ENCODE results near the gene EI24. TPM values are rescaled to one million over a fixed set of nuclear protein-coding genes. Genes with fewer than 3 reads are reported as not detected.
"Not testable (repeated sequence)": the region's sequence is repeated elsewhere in the genome, so short reads cannot be mapped to it uniquely, and the experiment has no call there.

The EI24 gene
- total and polyA plus RNA-seq, 2 donors from 2014 or later: 63.3 to 69.1 TPM

GRCh38 chr11:125525303-125525702, 44.0 kb upstream of the EI24 start:
- TF ChIP-seq CTCF (IDR thresholded peaks at IDR 0.05; ENCODE audit: borderline replicate concordance, extremely low read depth, insufficient read depth): no peak
- H3K4me1 ChIP-seq (ENCODE audit: control insufficient read depth in 2 of 3, insufficient read depth in 2 of 3, low read depth in 1 of 3, low read length in 3 of 3): no peaks in the 10 kb centered on the region
- no peak overlapping the region for H3K27ac ChIP-seq (ENCODE audit: low read depth in 2 of 2, low read length in 2 of 2)
- H3K9ac ChIP-seq (ENCODE audit: low read length in 3 of 3): no peak overlapping the region
- intact Hi-C loops (cut with DNase I): no loop called here
- no peak overlapping the region for H3K4me3 ChIP-seq (ENCODE audit: low read length in 3 of 3)
- no peak for DNase-seq
- peaks cover 0 to under 1% (median 0%) of the 10 kb centered on the region in 3 donors for H3K9me3 ChIP-seq (ENCODE audit: control insufficient read depth in 2 of 3, insufficient read depth in 1 of 3, low read length in 3 of 3)
- no peaks in the 10 kb centered on the region for H3K36me3 ChIP-seq (ENCODE audit: control insufficient read depth in 2 of 3, insufficient read depth in 3 of 3, low read length in 3 of 3)
- no peak for FAIRE-seq
- no peaks in the 10 kb centered on the region for H3K27me3 ChIP-seq (ENCODE audit: control insufficient read depth, insufficient read depth, low read length)

GRCh38 chr11:125532668-125533067, 36.6 kb upstream of the EI24 start:
- no peaks in the 10 kb centered on the region for H3K4me1 ChIP-seq (ENCODE audit: control insufficient read depth in 2 of 3, insufficient read depth in 2 of 3, low read depth in 1 of 3, low read length in 3 of 3)
- no peaks in the 10 kb centered on the region for H3K9me3 ChIP-seq (ENCODE audit: control insufficient read depth in 2 of 3, insufficient read depth in 1 of 3, low read length in 3 of 3)
- no peaks in the 10 kb centered on the region for H3K36me3 ChIP-seq (ENCODE audit: control insufficient read depth in 2 of 3, insufficient read depth in 3 of 3, low read length in 3 of 3)
- intact Hi-C loops (cut with DNase I): no loop called here
- FAIRE-seq (no peak), DNase-seq (no peak)
- H3K4me3 ChIP-seq (ENCODE audit: low read length in 3 of 3): no peak overlapping the region
- no peak overlapping the region for H3K9ac ChIP-seq (ENCODE audit: low read length in 3 of 3)
- H3K27me3 ChIP-seq (ENCODE audit: control insufficient read depth, insufficient read depth, low read length): no peaks in the 10 kb centered on the region
- TF ChIP-seq CTCF (IDR thresholded peaks at IDR 0.05; ENCODE audit: borderline replicate concordance, extremely low read depth, insufficient read depth): no peak
- H3K27ac ChIP-seq (ENCODE audit: low read depth in 2 of 2, low read length in 2 of 2): no peak overlapping the region

GRCh38 chr11:125535585-125535984, 33.7 kb upstream of the EI24 start:
- intact Hi-C loops (cut with DNase I): no loop called here
- no peak overlapping the region for H3K9ac ChIP-seq (ENCODE audit: low read length in 3 of 3)
- no peaks in the 10 kb centered on the region for H3K4me1 ChIP-seq (ENCODE audit: control insufficient read depth in 2 of 3, insufficient read depth in 2 of 3, low read depth in 1 of 3, low read length in 3 of 3)
- no peaks in the 10 kb centered on the region for H3K27me3 ChIP-seq (ENCODE audit: control insufficient read depth, insufficient read depth, low read length)
- H3K4me3 ChIP-seq (ENCODE audit: low read length in 3 of 3): no peak overlapping the region
- H3K9me3 ChIP-seq (ENCODE audit: control insufficient read depth in 2 of 3, insufficient read depth in 1 of 3, low read length in 3 of 3): no peaks in the 10 kb centered on the region
- FAIRE-seq (no peak), DNase-seq (no peak)
- no peak for TF ChIP-seq CTCF (IDR thresholded peaks at IDR 0.05; ENCODE audit: borderline replicate concordance, extremely low read depth, insufficient read depth)
- no peaks in the 10 kb centered on the region for H3K36me3 ChIP-seq (ENCODE audit: control insufficient read depth in 2 of 3, insufficient read depth in 3 of 3, low read length in 3 of 3)
- H3K27ac ChIP-seq (ENCODE audit: low read depth in 2 of 2, low read length in 2 of 2): no peak overlapping the region

- H3K4me1 ChIP-seq (ENCODE audit: control insufficient read depth in 2 of 3, insufficient read depth in 2 of 3, low read depth in 1 of 3, low read length in 3 of 3); H3K4me3 ChIP-seq (ENCODE audit: low read length in 3 of 3); H3K9me3 ChIP-seq (ENCODE audit: control insufficient read depth in 2 of 3, insufficient read depth in 1 of 3, low read length in 3 of 3); DNase-seq; H3K27ac ChIP-seq (ENCODE audit: low read depth in 2 of 2, low read length in 2 of 2); H3K36me3 ChIP-seq (ENCODE audit: control insufficient read depth in 2 of 3, insufficient read depth in 3 of 3, low read length in 3 of 3); H3K27me3 ChIP-seq (ENCODE audit: control insufficient read depth, insufficient read depth, low read length); intact Hi-C loops (cut with DNase I); FAIRE-seq; H3K9ac ChIP-seq (ENCODE audit: low read length in 3 of 3): not testable (repeated sequence)
These were observed 32.4 kb upstream of the EI24 start for GRCh38 chr11:125536834-125537233.
